Neural cell (in vitro differentiated cells): ENCODE results near the gene EVI2A. TPM values are rescaled to one million over a fixed set of nuclear protein-coding genes. Genes with fewer than 3 reads are reported as not detected.

Source experiments
- H2AFZ ChIP-seq: fragments of 200-600, 300-800 bp; sonication (generic), shearing (Covaris generic); 2 replicates; pipeline ENCODE4 v1.6.0; 2014; ENCODE audit warnings: low read depth, mild to moderate bottlenecking, antibody characterized with exemption, low read length, moderate library complexity
- H3F3A ChIP-seq: fragments of 200-600 bp; shearing (Covaris generic); 2 replicates; pipeline ENCODE4 v1.6.1; 2016; ENCODE audit warnings: mild to moderate bottlenecking, moderate library complexity, mixed read lengths, antibody characterized with exemption, low read length; ENCODE audit not compliant: insufficient read depth, poor library complexity, severe bottlenecking
- H3K27ac ChIP-seq: fragments of 200-600, 300-800 bp; sonication (generic), shearing (Covaris generic); 2 replicates; pipeline ENCODE4 v1.5.1; 2014; ENCODE audit warnings: mild to moderate bottlenecking, low read length, moderate library complexity
- H3K27me3 ChIP-seq: fragments of 300-800, 200-600 bp; sonication (generic), shearing (Covaris generic); 2 replicates; pipeline ENCODE4 v1.6.0; 2014; ENCODE audit warnings: mild to moderate bottlenecking, low read depth, low read length, moderate library complexity; ENCODE audit not compliant: insufficient read depth
- H3K36me3 ChIP-seq: fragments of 300-800, 200-600 bp; sonication (generic), shearing (Covaris generic); 2 replicates; pipeline ENCODE4 v1.5.1; 2014; ENCODE audit warnings: mild to moderate bottlenecking, antibody characterized with exemption, low read length, moderate library complexity; ENCODE audit not compliant: insufficient read depth
- H3K4me2 ChIP-seq: fragments of 300-800, 200-600 bp; sonication (generic), shearing (Covaris generic); 2 replicates; pipeline ENCODE4 v1.6.0; 2014; ENCODE audit warnings: mild to moderate bottlenecking, low read length
- H3K4me3 ChIP-seq: fragments of 300-800, 200-600 bp; sonication (generic), shearing (Covaris generic); 2 replicates; pipeline ENCODE4 v1.5.1; 2014; ENCODE audit warnings: mild to moderate bottlenecking, low read length, moderate library complexity
- H3K79me2 ChIP-seq: fragments of 200-600 bp; shearing (Covaris generic); replicated peaks from 2 replicates; pipeline ENCODE4 v1.6.0; 2014; ENCODE audit warnings: mild to moderate bottlenecking, low read length, moderate library complexity; ENCODE audit not compliant: insufficient read depth
- H3K9ac ChIP-seq: fragments of 300-800, 200-600 bp; sonication (generic), shearing (Covaris generic); 2 replicates; pipeline ENCODE4 v1.6.1; 2016; ENCODE audit warnings: mild to moderate bottlenecking, low read length, mixed read lengths
- H3K9me2 ChIP-seq: fragments of 200-600 bp; shearing (Covaris generic); 2 replicates; pipeline ENCODE4 v1.6.1; 2016; ENCODE audit warnings: mild to moderate bottlenecking, low read length, mixed read lengths; ENCODE audit not compliant: insufficient read depth
- H3K9me3 ChIP-seq: fragments of 200-600, 300-800 bp; sonication (generic), shearing (Covaris generic); 2 replicates; pipeline ENCODE4 v1.6.1; 2016; ENCODE audit warnings: mild to moderate bottlenecking, mixed run types, low read length, moderate library complexity, mixed read lengths
- H4K20me1 ChIP-seq: fragments of 200-600 bp; shearing (Covaris generic); 2 replicates; pipeline ENCODE4 v1.6.1; 2016; ENCODE audit warnings: mild to moderate bottlenecking, mixed run types; ENCODE audit not compliant: insufficient read depth
- CTCF ChIP-seq: fragments of 450-650 bp; IDR thresholded peaks from 2 replicates; pipeline ENCODE4 v1.5.1; 2014; ENCODE audit warnings: antibody characterized with exemption, mild to moderate bottlenecking, moderate library complexity; ENCODE audit not compliant: poor library complexity, severe bottlenecking
- EP300 ChIP-seq: fragments of 450-650 bp; conservative IDR thresholded peaks from 2 replicates; pipeline ENCODE4 v1.6.1; 2014; ENCODE audit warnings: antibody characterized with exemption, mild to moderate bottlenecking, moderate library complexity; ENCODE audit not compliant: poor library complexity, severe bottlenecking
- EZH2 ChIP-seq: fragments of 200-600, 300-800 bp; shearing (Covaris generic), sonication (generic); IDR thresholded peaks from 2 replicates; pipeline ENCODE4 v1.6.1; 2014; ENCODE audit warnings: antibody characterized with exemption, low read length, borderline replicate concordance, mild to moderate bottlenecking; ENCODE audit not compliant: insufficient read depth, poor library complexity, severe bottlenecking
- MXI1 ChIP-seq: fragments of 450-650 bp; conservative IDR thresholded peaks from 2 replicates; pipeline ENCODE4 v1.6.1; 2014; ENCODE audit warnings: antibody characterized with exemption, mild to moderate bottlenecking; ENCODE audit not compliant: poor library complexity, severe bottlenecking
- POLR2AphosphoS5 ChIP-seq: IDR thresholded peaks from 2 replicates; pipeline ENCODE4 v1.6.1; 2012
- RAD21 ChIP-seq: fragments of 450-650 bp; conservative IDR thresholded peaks from 2 replicates; pipeline ENCODE4 v1.6.1; 2014; ENCODE audit warnings: antibody characterized with exemption, mild to moderate bottlenecking, moderate library complexity
- REST ChIP-seq: IDR thresholded peaks from 2 replicates; pipeline ENCODE4 v1.6.1; 2012; ENCODE audit warnings: borderline replicate concordance
- SMC3 ChIP-seq: fragments of 450-650 bp; conservative IDR thresholded peaks from 2 replicates; pipeline ENCODE4 v1.6.1; 2014; ENCODE audit warnings: antibody characterized with exemption, mild to moderate bottlenecking, moderate library complexity; ENCODE audit not compliant: poor library complexity
- TAF1 ChIP-seq: IDR thresholded peaks from 2 replicates; pipeline ENCODE4 v1.6.1; 2012; ENCODE audit warnings: low read depth
- polyA minus RNA-seq: library from RNA; depleted of rRNA, polyadenylated mRNA; stranded (reverse); fragments of >200 nt; gene quantifications from 2 replicates; pipeline ENCODE4 v1.2.3, GENCODE V29; 2014
- polyA plus RNA-seq: library from polyadenylated mRNA; depleted of rRNA; stranded (reverse); fragments of >200 nt; gene quantifications from 2 replicates; pipeline ENCODE4 v1.2.3, GENCODE V29; 2014

Gene EVI2A
- polyA plus RNA-seq (not detected in 2 replicates), polyA minus RNA-seq (not detected in 2 replicates)

- Histone ChIP-seq H3K27ac (no peak within 1 kb of the TSS), H3K27me3 (no peaks in the 10 kb centered on the region), H3K79me2 (no peaks in the 10 kb centered on the region), H4K20me1 (no peaks in the 10 kb centered on the region), H3K36me3 (peaks cover 8% of the 10 kb centered on the region), H3K4me3 (no peak within 1 kb of the TSS), H3K9me3 (no peaks in the 10 kb centered on the region), H3K4me2 (no peak within 1 kb of the TSS), H3K9ac (no peak within 1 kb of the TSS), H3F3A (no peaks in the 10 kb centered on the region), H2AFZ (no peak within 1 kb of the TSS), H3K9me2 (no peaks in the 10 kb centered on the region)
- TF ChIP-seq RAD21 = no peak
Observed at GRCh38 chr17:31321481-31321880, at the start of gene EVI2A. TSS of gene EVI2A (minus strand) at chr17:31321622. CDS start at chr17:31319013, 2,609 bp downstream.

GRCh38 chr17:31369266-31369665 is 47.8 kb upstream of the EVI2A start:
- Histone ChIP-seq H3K9ac (no peak overlapping the region), H3K79me2 (no peaks in the 10 kb centered on the region), H3K4me2 (no peak overlapping the region), H3F3A (no peaks in the 10 kb centered on the region), H3K4me3 (no peak overlapping the region), H3K27me3 (no peaks in the 10 kb centered on the region), H3K36me3 (no peaks in the 10 kb centered on the region), H3K9me3 (no peaks in the 10 kb centered on the region), H3K9me2 (no peaks in the 10 kb centered on the region), H4K20me1 (no peaks in the 10 kb centered on the region), H3K27ac (no peak overlapping the region), H2AFZ (no peak overlapping the region)
- TF ChIP-seq MXI1 = no peak
- TF ChIP-seq TAF1 = no peak

GRCh38 chr17:31366088-31366487 is 44.7 kb upstream of the EVI2A start:
- TF ChIP-seq RAD21 (no peak), TAF1 (no peak), CTCF (no peak), MXI1 (no peak), EP300 (no peak), POLR2AphosphoS5 (no peak), SMC3 (no peak), EZH2 (no peak), REST (no peak)
- peaks cover 4% of the 10 kb centered on the region for H3K36me3 ChIP-seq
- no peak overlapping the region for H3K4me2 ChIP-seq
- no peak overlapping the region for H3K4me3 ChIP-seq
- no peaks in the 10 kb centered on the region for H3K27me3 ChIP-seq
- no peaks in the 10 kb centered on the region for H3K9me3 ChIP-seq
- H2AFZ ChIP-seq = no peak overlapping the region
- no peaks in the 10 kb centered on the region for H3K9me2 ChIP-seq
- H3K79me2 ChIP-seq = no peaks in the 10 kb centered on the region
- no peak overlapping the region for H3K9ac ChIP-seq
- H4K20me1 ChIP-seq = no peaks in the 10 kb centered on the region
- no peak overlapping the region for H3K27ac ChIP-seq
- H3F3A ChIP-seq = no peaks in the 10 kb centered on the region
